ENCODE measurements around the gene GPR89A. TPM values are rescaled to one million over a fixed set of nuclear protein-coding genes. Genes with fewer than 3 reads are reported as not detected.

GPR89A gene
- total and polyA plus RNA-seq, 2 experiments from 2014 or later: 68.5 to 81.1 TPM

Other genes with a start within 250 kb of the GPR89A start
- 0.83 and 1.6 TPM in 2 replicates for gene NBPF20, start 182.4 kb upstream of the GPR89A start, total RNA-seq (2014; rRNA removed; shearing (Covaris generic))
- gene NBPF20, start 182.4 kb upstream of the GPR89A start, polyA plus RNA-seq (2016; fragmentation: Nextera tagmentation; extraction: Ambion mirVana): 0.30 and 0.50 TPM in 2 replicates
- gene PDZK1, start 99.4 kb downstream of the GPR89A start, total RNA-seq (2014; rRNA removed; shearing (Covaris generic)): not detected in 2 replicates
- gene PDZK1, start 99.4 kb downstream of the GPR89A start, polyA plus RNA-seq (2016; fragmentation: Nextera tagmentation; extraction: Ambion mirVana): 0.49 and 0.73 TPM in 2 replicates
- gene CD160, start 111.5 kb downstream of the GPR89A start, total RNA-seq (2014; rRNA removed; shearing (Covaris generic)): not detected in 2 replicates
- 0.06 TPM in 1 of 2 replicates, not detected in the other for gene CD160, start 111.5 kb downstream of the GPR89A start, polyA plus RNA-seq (2016; fragmentation: Nextera tagmentation; extraction: Ambion mirVana)
- gene RNF115, start 216.1 kb downstream of the GPR89A start, total RNA-seq (2014; rRNA removed; shearing (Covaris generic)): 10.5 and 10.6 TPM in 2 replicates
- gene RNF115, start 216.1 kb downstream of the GPR89A start, polyA plus RNA-seq (2016; fragmentation: Nextera tagmentation; extraction: Ambion mirVana): 10.8 and 10.9 TPM in 2 replicates
- gene POLR3C, start 216.2 kb downstream of the GPR89A start, total RNA-seq (2014; rRNA removed; shearing (Covaris generic)): 15.7 and 23.9 TPM in 2 replicates
- 11.6 and 15.1 TPM in 2 replicates for gene POLR3C, start 216.2 kb downstream of the GPR89A start, polyA plus RNA-seq (2016; fragmentation: Nextera tagmentation; extraction: Ambion mirVana)
- gene NUDT17, start 237.6 kb downstream of the GPR89A start, total RNA-seq (2014; rRNA removed; shearing (Covaris generic)): 4.3 and 6.8 TPM in 2 replicates
- gene NUDT17, start 237.6 kb downstream of the GPR89A start, polyA plus RNA-seq (2016; fragmentation: Nextera tagmentation; extraction: Ambion mirVana): 2.8 and 5.7 TPM in 2 replicates

All from GM23338 (cell line).